Measurements from ENCODE around the gene TMEM179. TPM values are rescaled to one million over a fixed set of nuclear protein-coding genes. Genes with fewer than 3 reads are reported as not detected.

Gene TMEM179
- total and polyA plus RNA-seq, 4 donors, result 0.08 to 0.12 (median 0.10) TPM; not detected in 1

GRCh38 chr14:104585966-104586697, 18.4 kb downstream of the TMEM179 start:
- peak overlapping the region in 1 of 2 donors; percentile 58 for H3K27ac ChIP-seq (ENCODE audit: low read depth in 1 of 2, low read length in 1 of 2)
- peaks cover 3 to 39% (median 10%) of the 10 kb centered on the region in 5 donors for H3K4me1 ChIP-seq (ENCODE audit: control insufficient read depth in 5 of 5, insufficient read depth in 5 of 5, low read length in 5 of 5)
- 58 to 75% methylated on average over 24 of the region's 24 CpGs for WGBS, 2 donors
- peak in 2 of 3 donors; percentile 61 to 74 for DNase-seq
- H3K4me3 ChIP-seq, result no peak overlapping the region
- ATAC-seq (ENCODE audit: insufficient read depth, low FRiP score), result no peak
- H3K9ac ChIP-seq (ENCODE audit: insufficient read depth in 1 of 2, low read length in 2 of 2), result no peak overlapping the region
- TF ChIP-seq CTCF (IDR thresholded peaks at IDR 0.05; ENCODE audit: control extremely low read depth, extremely low read depth), result no peak
- H3K9me3 ChIP-seq (ENCODE audit: control insufficient read depth in 4 of 4, insufficient read depth in 3 of 4, low read length in 3 of 4), result no peaks in the 10 kb centered on the region
- H3K36me3 ChIP-seq (ENCODE audit: control insufficient read depth in 4 of 4, insufficient read depth in 4 of 4, low read length in 4 of 4), result no peaks in the 10 kb centered on the region
- H3K27me3 ChIP-seq (ENCODE audit: control insufficient read depth in 3 of 3, insufficient read depth in 3 of 3, low read length in 2 of 3), result peaks cover 0 to 6% (median 0%) of the 10 kb centered on the region in 3 donors

DNA sequence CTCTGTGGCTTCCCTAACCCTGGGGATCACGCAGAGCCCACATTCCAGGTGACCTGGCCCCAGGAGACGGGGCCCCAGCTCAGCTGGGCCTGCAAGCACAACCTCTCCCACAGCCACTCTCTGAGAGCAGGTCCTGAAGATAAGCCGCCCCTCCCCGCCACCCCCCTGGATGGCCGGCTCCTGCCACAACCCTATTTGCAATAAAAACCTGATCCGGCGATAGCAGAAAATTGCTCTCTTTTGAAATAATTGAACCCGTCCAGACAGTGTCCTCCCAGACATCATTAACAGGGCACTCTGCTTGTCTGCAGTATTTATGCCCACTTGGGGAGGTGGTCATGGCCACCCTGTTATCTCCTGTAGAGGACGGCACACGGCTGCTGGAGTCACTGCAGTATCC, 20.0 kb downstream of the TMEM179 start:
- DNase-seq (no peak), ATAC-seq (ENCODE audit: insufficient read depth, low FRiP score) (no peak)
- no peaks in the 10 kb centered on the region for H3K9me3 ChIP-seq (ENCODE audit: control insufficient read depth in 4 of 4, insufficient read depth in 3 of 4, low read length in 3 of 4)
- H3K27me3 ChIP-seq (ENCODE audit: control insufficient read depth in 3 of 3, insufficient read depth in 3 of 3, low read length in 2 of 3), result peaks cover 0 to 6% (median 0%) of the 10 kb centered on the region in 3 donors
- WGBS, 2 donors, result 72 to 78% methylated on average over 10 of the region's 10 CpGs
- H3K9ac ChIP-seq (ENCODE audit: insufficient read depth in 1 of 2, low read length in 2 of 2), result no peak overlapping the region
- H3K36me3 ChIP-seq (ENCODE audit: control insufficient read depth in 4 of 4, insufficient read depth in 4 of 4, low read length in 4 of 4), result no peaks in the 10 kb centered on the region
- no peak overlapping the region for H3K4me3 ChIP-seq
- no peak for TF ChIP-seq CTCF (IDR thresholded peaks at IDR 0.05; ENCODE audit: control extremely low read depth, extremely low read depth)
- H3K4me1 ChIP-seq (ENCODE audit: control insufficient read depth in 5 of 5, insufficient read depth in 5 of 5, low read length in 5 of 5), result peaks cover 3 to 53% (median 13%) of the 10 kb centered on the region in 5 donors
- no peak overlapping the region for H3K27ac ChIP-seq (ENCODE audit: low read depth in 1 of 2, low read length in 1 of 2)

- ATAC-seq (ENCODE audit: insufficient read depth, low FRiP score) (no peak), DNase-seq (peak in 2 of 3 donors; percentile 52 to 75)
- Histone ChIP-seq H3K9ac (ENCODE audit: insufficient read depth in 1 of 2, low read length in 2 of 2) (no peak overlapping the region), H3K4me1 (ENCODE audit: control insufficient read depth in 5 of 5, insufficient read depth in 5 of 5, low read length in 5 of 5) (peaks cover 3 to 62% (median 14%) of the 10 kb centered on the region in 5 donors), H3K36me3 (ENCODE audit: control insufficient read depth in 4 of 4, insufficient read depth in 4 of 4, low read length in 4 of 4) (no peaks in the 10 kb centered on the region), H3K27me3 (ENCODE audit: control insufficient read depth in 3 of 3, insufficient read depth in 3 of 3, low read length in 2 of 3) (peaks cover 0 to 8% (median 0%) of the 10 kb centered on the region in 3 donors), H3K27ac (ENCODE audit: low read depth in 1 of 2, low read length in 1 of 2) (peak overlapping the region in 1 of 2 donors; percentile 75), H3K4me3 (no peak overlapping the region), H3K9me3 (ENCODE audit: control insufficient read depth in 4 of 4, insufficient read depth in 3 of 4, low read length in 3 of 4) (no peaks in the 10 kb centered on the region)
- TF ChIP-seq CTCF (IDR thresholded peaks at IDR 0.05; ENCODE audit: control extremely low read depth, extremely low read depth), result no peak
- WGBS, 2 donors, result 66 to 78% methylated on average over 27 of the region's 27 CpGs
Measured at GRCh38 chr14:104583424-104584306, 20.9 kb downstream of the TMEM179 start.
